Subcutaneous adipose tissue (tissue), 4 donors: ENCODE results near the gene KIAA0586. TPM values are rescaled to one million over a fixed set of nuclear protein-coding genes. Genes with fewer than 3 reads are reported as not detected.

Source experiments
- CTCF ChIP-seq: fragments of 450-650 bp; IDR thresholded peaks from one replicate; pipeline ENCODE4 v1.5.1; 2016; ENCODE audit warnings: low read depth, mild to moderate bottlenecking, control low read depth, antibody characterized with exemption, moderate library complexity
- total RNA-seq, 4 donors: library from RNA; depleted of rRNA; stranded (reverse); fragments of >200 nt; gene quantifications; one replicate each; pipeline ENCODE4 v1.1.0, GENCODE V29; 2016

The KIAA0586 gene
- total RNA-seq, 4 donors from 2014 or later, result 13.4 to 18.6 (median 14.7) TPM

GRCh38 chr14:58568322-58568721 lies 140.8 kb downstream of the KIAA0586 start:
- TF ChIP-seq CTCF, result no peak

GRCh38 chr14:58571256-58571655 lies 143.7 kb downstream of the KIAA0586 start:
- no peak for TF ChIP-seq CTCF

- TF ChIP-seq CTCF, result no peak
Measured at GRCh38 chr14:58571769-58572472, 144.4 kb downstream of the KIAA0586 start.

- no peak for TF ChIP-seq CTCF
Measured at GRCh38 chr14:58572473-58572853, 144.9 kb downstream of the KIAA0586 start.

- TF ChIP-seq CTCF, result no peak
Measured at GRCh38 chr14:58572863-58573262, 145.3 kb downstream of the KIAA0586 start.

- TF ChIP-seq CTCF, result no peak
Measured at GRCh38 chr14:58574623-58575022, 147.1 kb downstream of the KIAA0586 start.

GRCh38 chr14:58575956-58576355 lies 148.4 kb downstream of the KIAA0586 start:
- no peak for TF ChIP-seq CTCF
